ENCODE measurements around the gene RAB38.

RAB38 gene

DNA sequence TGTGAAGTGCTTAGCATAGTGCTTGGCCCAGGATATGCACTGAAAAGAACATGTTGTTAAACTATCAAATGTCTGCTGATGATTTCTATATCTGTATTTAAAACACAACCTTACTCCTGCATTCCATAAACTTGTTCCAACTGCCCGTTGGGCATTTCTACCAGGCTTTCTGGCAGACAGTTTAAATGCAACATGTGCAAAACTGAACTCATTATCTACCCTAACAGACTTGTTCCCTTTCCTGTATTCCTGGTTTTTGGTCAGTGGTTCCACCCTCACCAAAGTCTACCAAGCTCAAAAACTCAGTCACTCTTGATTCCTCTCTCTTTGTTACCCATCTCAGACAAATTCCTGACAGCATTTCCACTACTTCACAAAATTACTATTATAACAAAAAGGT is 6.5 kb upstream of the RAB38 start:
- Mint-ChIP-seq H3K9me3 (ENCODE audit: low read depth) (no peaks in the 10 kb centered on the region), H3K27ac (no peak overlapping the region), H3K27me3 (peaks cover 13% of the 10 kb centered on the region), H3K4me1 (ENCODE audit: low read depth) (peaks cover 18% of the 10 kb centered on the region), H3K36me3 (no peaks in the 10 kb centered on the region), H3K4me3 (no peak overlapping the region)

DNA sequence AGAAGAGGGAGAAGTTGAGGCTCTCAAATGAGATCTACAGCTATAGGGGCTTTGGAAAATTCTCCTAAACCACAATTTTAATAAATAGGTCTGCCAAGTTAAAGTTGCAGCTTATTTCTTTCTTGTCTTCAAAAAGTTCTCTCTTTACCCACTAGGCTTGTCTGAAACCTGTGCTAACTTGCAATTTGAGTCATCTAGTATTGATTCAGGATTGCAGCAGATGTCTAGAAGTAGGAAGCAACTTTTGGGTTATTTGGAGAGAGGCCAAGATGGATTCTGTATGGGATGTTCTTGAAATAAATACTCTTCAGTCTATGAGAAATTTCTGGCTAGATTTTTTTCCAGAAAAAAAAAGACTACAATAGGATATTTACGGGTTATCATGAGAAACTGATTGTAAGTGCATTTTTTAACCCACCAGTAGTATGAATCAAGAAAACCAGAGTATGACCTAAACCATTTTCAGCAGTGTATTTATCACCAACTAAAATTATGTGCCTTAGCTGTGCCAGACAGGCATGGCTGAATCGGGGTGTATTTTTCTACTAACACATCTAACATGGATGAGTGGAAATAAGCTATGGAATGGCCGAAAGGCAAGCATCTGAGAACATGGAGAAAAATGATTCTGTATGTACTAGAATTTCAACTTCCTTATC is 4.9 kb upstream of the RAB38 start:
- Mint-ChIP-seq H3K4me3 (no peak overlapping the region), H3K27me3 (peaks cover 13% of the 10 kb centered on the region), H3K9me3 (ENCODE audit: low read depth) (no peaks in the 10 kb centered on the region), H3K36me3 (no peaks in the 10 kb centered on the region), H3K27ac (no peak overlapping the region), H3K4me1 (ENCODE audit: low read depth) (peaks cover 21% of the 10 kb centered on the region)

GRCh38 chr11:88179141-88179540 is 3.9 kb upstream of the RAB38 start:
- Mint-ChIP-seq H3K4me3 (no peak overlapping the region), H3K36me3 (no peaks in the 10 kb centered on the region), H3K27ac (peak overlapping the region; percentile 1), H3K4me1 (ENCODE audit: low read depth) (peaks cover 28% of the 10 kb centered on the region), H3K27me3 (peaks cover 13% of the 10 kb centered on the region), H3K9me3 (ENCODE audit: low read depth) (no peaks in the 10 kb centered on the region)

GRCh38 chr11:88178191-88178590 is 2.9 kb upstream of the RAB38 start:
- Mint-ChIP-seq H3K9me3 (ENCODE audit: low read depth) (no peaks in the 10 kb centered on the region), H3K27ac (no peak overlapping the region), H3K27me3 (peaks cover 13% of the 10 kb centered on the region), H3K4me1 (ENCODE audit: low read depth) (peaks cover 37% of the 10 kb centered on the region), H3K36me3 (no peaks in the 10 kb centered on the region), H3K4me3 (no peak overlapping the region)

GRCh38 chr11:88175569-88176075 is 379 bp upstream of the RAB38 start:
- Mint-ChIP-seq H3K4me3 (peak overlapping the region; percentile 54), H3K27me3 (peaks cover 11% of the 10 kb centered on the region), H3K4me1 (ENCODE audit: low read depth) (peaks cover 38% of the 10 kb centered on the region), H3K9me3 (ENCODE audit: low read depth) (no peaks in the 10 kb centered on the region), H3K27ac (no peak overlapping the region), H3K36me3 (no peaks in the 10 kb centered on the region)

GRCh38 chr11:88173956-88174355 is 1.3 kb downstream of the RAB38 start:
- Mint-ChIP-seq H3K27ac (peak overlapping the region; percentile 46), H3K9me3 (ENCODE audit: low read depth) (no peaks in the 10 kb centered on the region), H3K27me3 (peaks cover 10% of the 10 kb centered on the region), H3K36me3 (no peaks in the 10 kb centered on the region), H3K4me1 (ENCODE audit: low read depth) (peaks cover 25% of the 10 kb centered on the region), H3K4me3 (peak overlapping the region; percentile 83)

DNA sequence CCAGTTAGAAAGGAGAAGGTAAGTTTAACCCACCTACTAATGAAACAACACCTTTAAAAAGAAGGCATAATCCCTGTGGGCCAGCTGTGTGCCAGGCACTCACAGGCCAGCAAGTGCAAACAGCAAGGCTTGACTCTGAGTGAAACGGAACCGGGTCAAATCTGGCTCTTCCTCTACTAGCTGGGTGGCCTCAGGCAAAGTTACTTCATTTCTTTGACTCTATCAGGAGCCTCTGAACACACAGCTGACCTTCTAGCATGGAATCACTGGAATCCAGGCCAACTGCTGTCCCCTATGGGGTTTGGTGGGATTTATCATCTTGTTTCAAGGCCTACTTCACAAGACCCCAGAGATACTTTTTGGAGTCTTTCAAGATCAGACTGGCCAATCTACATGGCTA is 3.3 kb downstream of the RAB38 start:
- Mint-ChIP-seq H3K36me3 (no peaks in the 10 kb centered on the region), H3K4me1 (ENCODE audit: low read depth) (peaks cover 20% of the 10 kb centered on the region), H3K9me3 (ENCODE audit: low read depth) (no peaks in the 10 kb centered on the region), H3K27me3 (peaks cover 6% of the 10 kb centered on the region), H3K4me3 (no peak overlapping the region), H3K27ac (no peak overlapping the region)

DNA sequence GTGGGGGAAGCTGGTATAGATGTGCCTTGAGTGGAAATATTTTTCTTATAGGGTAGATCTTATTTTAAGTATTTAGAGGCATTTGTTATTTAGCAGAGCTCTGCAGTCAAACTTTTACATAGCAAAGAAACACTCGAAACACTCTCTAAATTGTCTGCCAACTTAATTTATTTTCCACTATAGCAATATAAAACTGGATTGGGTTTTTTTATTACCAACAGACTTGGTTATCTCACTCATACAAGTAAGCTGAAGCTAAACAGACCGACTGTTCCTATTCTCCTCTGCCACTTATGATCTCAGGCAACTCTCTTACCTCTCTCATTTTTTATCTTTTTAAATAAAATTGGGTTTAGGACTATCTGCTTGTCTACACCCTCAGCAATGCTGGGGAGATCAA is 4.6 kb downstream of the RAB38 start:
- Mint-ChIP-seq H3K9me3 (ENCODE audit: low read depth) (no peaks in the 10 kb centered on the region), H3K4me3 (no peak overlapping the region), H3K27ac (no peak overlapping the region), H3K4me1 (ENCODE audit: low read depth) (peaks cover 19% of the 10 kb centered on the region), H3K36me3 (no peaks in the 10 kb centered on the region), H3K27me3 (peaks cover 6% of the 10 kb centered on the region)

GRCh38 chr11:88169881-88170280 is 5.4 kb downstream of the RAB38 start:
- H3K4me3 Mint-ChIP-seq, result no peak overlapping the region
- H3K36me3 Mint-ChIP-seq, result no peaks in the 10 kb centered on the region
- no peak overlapping the region for H3K27ac Mint-ChIP-seq
- no peaks in the 10 kb centered on the region for H3K9me3 Mint-ChIP-seq (ENCODE audit: low read depth)
- H3K4me1 Mint-ChIP-seq (ENCODE audit: low read depth), result peaks cover 17% of the 10 kb centered on the region
- H3K27me3 Mint-ChIP-seq, result peaks cover 6% of the 10 kb centered on the region

DNA sequence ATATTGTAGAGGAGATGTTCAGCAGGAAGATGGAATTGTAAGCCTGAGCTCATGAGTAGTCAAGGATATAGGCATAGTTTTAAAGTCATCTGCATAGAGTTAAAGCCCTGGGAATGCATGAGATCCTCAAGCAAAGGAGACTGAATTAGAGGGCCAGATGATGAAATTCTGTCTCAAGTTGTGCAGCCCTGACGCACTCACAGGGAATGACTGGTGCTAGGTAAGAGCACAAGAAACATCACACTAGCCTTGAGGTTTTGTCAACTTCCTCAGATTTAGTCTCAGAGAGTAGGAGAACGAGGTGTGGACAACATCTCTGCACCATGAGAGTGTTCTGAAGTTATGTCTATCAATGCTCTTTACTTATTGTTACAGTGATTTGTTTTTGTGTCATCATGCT is 5.8 kb downstream of the RAB38 start:
- Mint-ChIP-seq H3K4me3 (no peak overlapping the region), H3K27ac (no peak overlapping the region)

DNA sequence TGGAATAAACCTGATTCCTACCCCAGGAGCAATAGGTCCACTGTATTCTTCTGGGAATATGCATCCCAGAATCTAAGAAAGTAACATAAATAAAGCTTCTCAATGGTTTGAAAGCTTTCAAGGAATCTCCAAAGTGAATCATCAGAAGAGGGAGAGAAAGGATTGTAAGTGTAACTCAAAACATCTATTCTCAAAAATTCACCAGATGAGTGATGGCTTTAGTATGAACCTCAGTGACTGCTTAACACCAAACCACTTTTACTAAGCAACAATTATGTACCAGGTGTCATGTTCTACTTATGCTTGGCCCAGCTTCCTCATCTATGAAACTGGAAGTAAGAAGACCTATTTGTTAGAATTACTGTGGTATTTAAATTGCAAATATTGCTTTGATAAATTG is 7.4 kb downstream of the RAB38 start:
- peaks cover 7% of the 10 kb centered on the region for H3K27me3 Mint-ChIP-seq
- H3K27ac Mint-ChIP-seq, result no peak overlapping the region
- H3K36me3 Mint-ChIP-seq, result no peaks in the 10 kb centered on the region
- no peak overlapping the region for H3K4me3 Mint-ChIP-seq
- no peaks in the 10 kb centered on the region for H3K4me1 Mint-ChIP-seq (ENCODE audit: low read depth)
- no peaks in the 10 kb centered on the region for H3K9me3 Mint-ChIP-seq (ENCODE audit: low read depth)

More for the DNA sequence above, 5.8 kb downstream of the RAB38 start:
- no peaks in the 10 kb centered on the region for H3K36me3 Mint-ChIP-seq
- peaks cover 13% of the 10 kb centered on the region for H3K4me1 Mint-ChIP-seq (ENCODE audit: low read depth)
- H3K27me3 Mint-ChIP-seq, result peaks cover 6% of the 10 kb centered on the region
- no peaks in the 10 kb centered on the region for H3K9me3 Mint-ChIP-seq (ENCODE audit: low read depth)

DNA sequence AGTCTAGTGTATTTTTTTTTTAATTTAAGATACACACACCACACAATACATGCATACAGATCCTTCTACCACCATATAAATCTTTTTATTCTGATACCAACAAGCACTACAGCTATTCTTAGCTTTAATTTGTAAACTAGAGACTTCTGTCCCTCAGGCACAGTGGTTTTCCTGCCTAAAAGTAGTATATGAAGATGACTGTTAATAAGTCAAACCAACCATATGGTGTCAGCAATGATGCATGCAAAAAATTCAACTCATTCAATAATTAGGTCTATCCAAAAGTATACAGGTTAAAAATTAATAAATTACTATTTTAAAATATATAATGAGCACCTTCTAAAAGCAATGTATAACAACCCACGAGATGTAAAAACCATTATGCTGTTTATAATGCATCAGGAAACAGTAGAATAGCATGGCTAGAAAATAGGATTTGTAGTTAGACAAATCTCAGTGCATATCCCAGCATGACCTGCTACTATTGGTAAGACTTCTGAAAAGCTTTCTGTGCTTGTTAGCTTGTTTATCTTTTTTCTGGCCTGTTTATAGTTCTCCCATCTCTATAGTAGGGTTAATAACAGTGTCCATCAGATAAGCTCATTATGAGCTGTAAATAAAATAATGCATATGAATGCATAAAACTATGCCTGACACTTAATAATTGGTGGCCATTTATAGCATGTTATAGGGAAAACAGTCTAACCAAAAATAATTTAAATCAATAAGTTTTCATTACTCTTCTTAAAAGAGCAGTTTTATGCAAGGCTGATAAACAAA is 10.2 kb downstream of the RAB38 start:
- Mint-ChIP-seq H3K4me1 (ENCODE audit: low read depth) (no peaks in the 10 kb centered on the region), H3K9me3 (ENCODE audit: low read depth) (peaks cover 2% of the 10 kb centered on the region), H3K4me3 (no peak overlapping the region), H3K27me3 (peaks cover 10% of the 10 kb centered on the region), H3K36me3 (no peaks in the 10 kb centered on the region), H3K27ac (no peak overlapping the region)

DNA sequence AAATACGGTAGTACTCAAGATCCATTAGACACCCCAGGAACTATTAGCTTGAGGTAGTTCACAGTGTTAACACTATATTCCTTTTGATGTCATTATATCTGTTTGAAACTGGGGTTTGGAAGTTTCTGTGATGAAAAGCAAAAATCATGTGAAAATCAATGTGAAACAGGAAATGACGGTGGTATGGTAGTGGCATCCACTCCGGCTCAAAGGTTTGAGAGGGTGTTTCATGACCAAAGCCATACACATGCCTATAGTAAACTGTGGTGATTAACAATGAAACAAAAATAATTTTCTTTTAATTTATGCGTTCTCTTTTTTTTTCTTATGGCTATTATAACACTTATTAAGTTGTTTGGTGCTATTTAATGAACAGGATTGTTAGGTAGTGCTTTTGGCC is 10.9 kb downstream of the RAB38 start:
- H3K27me3 Mint-ChIP-seq, result peaks cover 10% of the 10 kb centered on the region
- peaks cover 6% of the 10 kb centered on the region for H3K9me3 Mint-ChIP-seq (ENCODE audit: low read depth)
- H3K4me1 Mint-ChIP-seq (ENCODE audit: low read depth), result no peaks in the 10 kb centered on the region
- no peak overlapping the region for H3K4me3 Mint-ChIP-seq
- H3K27ac Mint-ChIP-seq, result no peak overlapping the region
- H3K36me3 Mint-ChIP-seq, result no peaks in the 10 kb centered on the region

DNA sequence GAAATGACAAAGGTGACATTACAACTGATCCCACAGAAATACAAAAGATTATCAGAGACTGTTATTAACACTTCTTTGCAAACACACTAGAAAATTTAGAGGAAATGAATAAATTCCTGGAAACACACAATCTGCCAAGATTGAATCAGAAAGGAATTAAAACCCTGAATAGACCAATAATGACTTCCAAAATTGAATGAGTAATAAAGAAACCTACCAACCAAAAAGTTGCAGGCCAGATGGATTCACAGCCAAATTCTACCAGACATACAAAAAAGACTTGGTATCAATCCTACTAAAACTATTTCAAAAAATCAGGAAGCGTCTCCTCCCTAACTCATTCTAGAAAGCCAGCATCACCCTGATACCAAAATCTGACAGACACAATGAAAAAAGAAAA is 17.2 kb downstream of the RAB38 start:
- Mint-ChIP-seq H3K27ac (no peak overlapping the region), H3K9me3 (ENCODE audit: low read depth) (peaks cover 25% of the 10 kb centered on the region), H3K4me3 (no peak overlapping the region), H3K27me3 (peaks cover 12% of the 10 kb centered on the region), H3K36me3 (peaks cover 4% of the 10 kb centered on the region), H3K4me1 (ENCODE audit: low read depth) (no peaks in the 10 kb centered on the region)

DNA sequence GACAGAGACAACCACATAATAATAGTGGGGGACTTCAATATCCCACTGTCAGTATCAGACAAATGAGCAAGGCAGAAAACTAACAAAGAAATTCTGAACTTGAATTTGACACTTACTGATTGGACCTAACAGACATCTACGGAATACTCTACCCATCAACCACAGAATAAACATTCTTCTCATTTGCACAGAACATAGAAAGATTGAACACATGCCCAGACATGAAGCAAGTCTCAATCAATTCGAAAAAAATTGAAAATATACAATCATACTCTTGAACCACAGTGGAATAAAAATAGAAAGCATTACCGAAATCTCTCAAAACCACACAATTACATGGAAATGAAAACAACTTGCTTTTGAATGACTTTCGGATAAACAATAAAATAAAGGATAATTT is 17.9 kb downstream of the RAB38 start:
- Mint-ChIP-seq H3K4me1 (ENCODE audit: low read depth) (no peaks in the 10 kb centered on the region), H3K27me3 (peaks cover 9% of the 10 kb centered on the region), H3K4me3 (no peak overlapping the region), H3K27ac (no peak overlapping the region), H3K9me3 (ENCODE audit: low read depth) (peaks cover 25% of the 10 kb centered on the region), H3K36me3 (peaks cover 4% of the 10 kb centered on the region)

All from activated naive CD8-positive, alpha-beta T cell (primary cell).